NB4 (cell line): ENCODE measurements around the gene TSPAN4.

Experiments used
- CTCF ChIP-seq: IDR thresholded peaks from one replicate; pipeline ENCODE4 v1.5.1; 2012; ENCODE audit warnings: low read depth, low read length
- MAX ChIP-seq: IDR thresholded peaks from 2 replicates; pipeline ENCODE4 v1.6.1; 2011; ENCODE audit warnings: low read depth, low read length
- POLR2A ChIP-seq: IDR thresholded peaks from 2 replicates; pipeline ENCODE4 v1.6.1; 2011; ENCODE audit warnings: mild to moderate bottlenecking; ENCODE audit not compliant: insufficient read length; ENCODE audit errors: extremely low read depth

- TF ChIP-seq CTCF (no peak), POLR2A (no peak), MAX (no peak)
Observed at GRCh38 chr11:880447-880846, 37.8 kb downstream of the TSPAN4 start.
